ENCODE measurements around the gene ABCC4. TPM values are rescaled to one million over a fixed set of nuclear protein-coding genes. Genes with fewer than 3 reads are reported as not detected.

ABCC4 gene
- total RNA-seq, 2 experiments from 2014 or later = 9.6 to 11.8 TPM

DNA sequence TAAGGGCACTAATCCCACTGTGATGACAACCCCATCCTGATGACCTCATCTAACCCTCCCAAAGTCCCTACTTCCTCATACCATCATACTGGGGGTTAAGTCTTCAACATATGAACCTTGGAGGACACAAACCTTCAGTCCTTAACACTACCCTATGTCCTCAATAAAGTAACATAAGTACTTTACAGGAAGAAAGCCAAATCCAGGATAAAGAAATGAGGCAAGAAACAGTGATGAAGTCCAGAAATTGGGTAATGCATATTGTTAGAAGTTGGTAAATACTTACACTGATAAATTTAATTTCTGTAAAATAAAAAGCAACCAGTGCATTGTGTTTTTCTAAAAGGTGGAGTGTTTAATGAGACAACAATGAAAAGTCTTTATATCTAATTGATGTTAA, 304.1 kb downstream of the ABCC4 start:
- H3K9me3 Mint-ChIP-seq = no peaks in the 10 kb centered on the region
- no peaks in the 10 kb centered on the region for H3K4me1 Mint-ChIP-seq (ENCODE audit: low read depth)
- no peak overlapping the region for H3K27ac Mint-ChIP-seq
- no peak for ATAC-seq
- H3K36me3 Mint-ChIP-seq (ENCODE audit: low read depth) = no peaks in the 10 kb centered on the region
- TF ChIP-seq, protein P1, sequence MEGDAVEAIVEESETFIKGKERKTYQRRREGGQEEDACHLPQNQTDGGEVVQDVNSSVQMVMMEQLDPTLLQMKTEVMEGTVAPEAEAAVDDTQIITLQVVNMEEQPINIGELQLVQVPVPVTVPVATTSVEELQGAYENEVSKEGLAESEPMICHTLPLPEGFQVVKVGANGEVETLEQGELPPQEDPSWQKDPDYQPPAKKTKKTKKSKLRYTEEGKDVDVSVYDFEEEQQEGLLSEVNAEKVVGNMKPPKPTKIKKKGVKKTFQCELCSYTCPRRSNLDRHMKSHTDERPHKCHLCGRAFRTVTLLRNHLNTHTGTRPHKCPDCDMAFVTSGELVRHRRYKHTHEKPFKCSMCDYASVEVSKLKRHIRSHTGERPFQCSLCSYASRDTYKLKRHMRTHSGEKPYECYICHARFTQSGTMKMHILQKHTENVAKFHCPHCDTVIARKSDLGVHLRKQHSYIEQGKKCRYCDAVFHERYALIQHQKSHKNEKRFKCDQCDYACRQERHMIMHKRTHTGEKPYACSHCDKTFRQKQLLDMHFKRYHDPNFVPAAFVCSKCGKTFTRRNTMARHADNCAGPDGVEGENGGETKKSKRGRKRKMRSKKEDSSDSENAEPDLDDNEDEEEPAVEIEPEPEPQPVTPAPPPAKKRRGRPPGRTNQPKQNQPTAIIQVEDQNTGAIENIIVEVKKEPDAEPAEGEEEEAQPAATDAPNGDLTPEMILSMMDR (IDR thresholded peaks at IDR 0.05) = no peak
- ChIA-PET CTCF (no interaction called here), POLR2A (no interaction called here)
- no peak for DNase-seq
- no peak overlapping the region for H3K4me3 Mint-ChIP-seq
- intact Hi-C loops (cut with micrococcal nuclease) = no loop called here
- H3K27me3 Mint-ChIP-seq = peaks cover 24% of the 10 kb centered on the region

DNA sequence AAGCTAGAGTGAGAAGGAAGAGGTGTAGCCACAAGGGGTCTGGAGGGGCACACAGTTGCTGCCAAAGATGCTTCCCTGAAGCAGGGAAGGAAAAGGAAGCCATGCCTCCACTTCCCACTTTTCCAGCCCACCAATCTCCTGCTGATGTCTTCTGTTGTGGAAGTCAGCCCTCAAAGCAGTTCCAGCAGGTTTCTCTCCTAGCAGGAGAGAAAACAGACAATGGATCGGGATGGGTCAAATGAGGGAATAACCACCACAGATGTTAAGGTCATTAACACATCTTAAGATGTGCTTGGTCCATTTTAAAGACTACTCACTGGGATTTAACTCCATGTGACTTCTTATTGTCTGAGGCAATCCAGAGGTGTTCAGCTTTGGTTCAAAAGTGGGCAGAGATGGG, 304.8 kb downstream of the ABCC4 start:
- intact Hi-C loops (cut with micrococcal nuclease) = no loop called here
- H3K27me3 Mint-ChIP-seq = peaks cover 18% of the 10 kb centered on the region
- H3K27ac Mint-ChIP-seq = no peak overlapping the region
- ChIA-PET CTCF (no interaction called here), POLR2A (no interaction called here)
- H3K4me1 Mint-ChIP-seq (ENCODE audit: low read depth) = no peaks in the 10 kb centered on the region
- ATAC-seq (no peak), DNase-seq (no peak)
- no peak overlapping the region for H3K4me3 Mint-ChIP-seq
- H3K9me3 Mint-ChIP-seq = no peaks in the 10 kb centered on the region
- TF ChIP-seq, protein P1 (IDR thresholded peaks at IDR 0.05) = no peak
- no peaks in the 10 kb centered on the region for H3K36me3 Mint-ChIP-seq (ENCODE audit: low read depth)

DNA sequence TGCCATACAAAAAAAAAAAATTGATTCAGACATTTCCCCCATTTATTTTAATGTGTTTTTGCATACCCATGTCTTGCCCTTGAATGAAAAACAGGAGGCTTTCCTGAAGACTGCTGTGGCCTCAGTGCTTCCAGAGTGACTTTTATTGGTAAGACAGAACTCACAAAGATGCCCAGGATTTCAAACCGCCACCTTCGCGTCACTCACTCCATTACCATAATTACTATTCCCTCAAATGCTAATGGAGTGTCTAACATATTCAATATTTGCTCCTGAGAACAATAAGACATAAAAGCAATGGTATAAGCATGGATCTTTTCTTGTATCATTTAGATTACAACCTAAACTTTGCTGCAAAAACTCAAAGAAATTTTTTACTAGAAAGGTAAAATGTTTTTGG, 306.7 kb downstream of the ABCC4 start:
- peaks cover 21% of the 10 kb centered on the region for H3K27me3 Mint-ChIP-seq
- no peaks in the 10 kb centered on the region for H3K36me3 Mint-ChIP-seq (ENCODE audit: low read depth)
- POLR2A ChIA-PET = no interaction called here
- CTCF ChIA-PET = no interaction called here
- no peak overlapping the region for H3K4me3 Mint-ChIP-seq
- intact Hi-C loops (cut with micrococcal nuclease) = no loop called here
- H3K27ac Mint-ChIP-seq = no peak overlapping the region
- no peak for ATAC-seq
- TF ChIP-seq, protein P1 (IDR thresholded peaks at IDR 0.05) = no peak
- H3K9me3 Mint-ChIP-seq = no peaks in the 10 kb centered on the region
- no peaks in the 10 kb centered on the region for H3K4me1 Mint-ChIP-seq (ENCODE audit: low read depth)
- no peak for DNase-seq

DNA sequence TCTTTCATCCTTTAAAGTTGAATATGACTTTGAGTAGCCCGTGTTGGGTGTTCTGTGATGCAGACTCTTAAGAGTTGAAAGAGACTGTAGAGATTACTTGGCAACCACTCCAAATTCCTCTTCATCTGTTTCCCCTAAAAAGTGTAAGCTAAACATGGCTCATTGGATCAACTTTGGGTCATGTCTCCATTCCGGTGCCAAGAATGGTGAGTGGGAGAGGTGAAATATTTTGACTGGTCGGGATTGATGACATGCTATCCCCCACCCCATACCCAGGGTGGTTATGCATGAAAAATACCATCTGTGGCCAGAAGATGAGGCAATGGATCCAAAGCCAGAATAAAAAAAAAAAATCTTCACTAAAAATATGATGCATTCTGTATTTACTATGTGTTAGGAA, 307.6 kb downstream of the ABCC4 start:
- H3K4me1 Mint-ChIP-seq (ENCODE audit: low read depth) = no peaks in the 10 kb centered on the region
- ChIA-PET POLR2A (no interaction called here), CTCF (no interaction called here)
- intact Hi-C loops (cut with micrococcal nuclease) = no loop called here
- TF ChIP-seq, protein P1 (IDR thresholded peaks at IDR 0.05) = no peak
- H3K4me3 Mint-ChIP-seq = no peak overlapping the region
- H3K27me3 Mint-ChIP-seq = peaks cover 22% of the 10 kb centered on the region
- DNase-seq (no peak), ATAC-seq (no peak)
- no peaks in the 10 kb centered on the region for H3K36me3 Mint-ChIP-seq (ENCODE audit: low read depth)
- no peaks in the 10 kb centered on the region for H3K9me3 Mint-ChIP-seq
- H3K27ac Mint-ChIP-seq = no peak overlapping the region

DNA sequence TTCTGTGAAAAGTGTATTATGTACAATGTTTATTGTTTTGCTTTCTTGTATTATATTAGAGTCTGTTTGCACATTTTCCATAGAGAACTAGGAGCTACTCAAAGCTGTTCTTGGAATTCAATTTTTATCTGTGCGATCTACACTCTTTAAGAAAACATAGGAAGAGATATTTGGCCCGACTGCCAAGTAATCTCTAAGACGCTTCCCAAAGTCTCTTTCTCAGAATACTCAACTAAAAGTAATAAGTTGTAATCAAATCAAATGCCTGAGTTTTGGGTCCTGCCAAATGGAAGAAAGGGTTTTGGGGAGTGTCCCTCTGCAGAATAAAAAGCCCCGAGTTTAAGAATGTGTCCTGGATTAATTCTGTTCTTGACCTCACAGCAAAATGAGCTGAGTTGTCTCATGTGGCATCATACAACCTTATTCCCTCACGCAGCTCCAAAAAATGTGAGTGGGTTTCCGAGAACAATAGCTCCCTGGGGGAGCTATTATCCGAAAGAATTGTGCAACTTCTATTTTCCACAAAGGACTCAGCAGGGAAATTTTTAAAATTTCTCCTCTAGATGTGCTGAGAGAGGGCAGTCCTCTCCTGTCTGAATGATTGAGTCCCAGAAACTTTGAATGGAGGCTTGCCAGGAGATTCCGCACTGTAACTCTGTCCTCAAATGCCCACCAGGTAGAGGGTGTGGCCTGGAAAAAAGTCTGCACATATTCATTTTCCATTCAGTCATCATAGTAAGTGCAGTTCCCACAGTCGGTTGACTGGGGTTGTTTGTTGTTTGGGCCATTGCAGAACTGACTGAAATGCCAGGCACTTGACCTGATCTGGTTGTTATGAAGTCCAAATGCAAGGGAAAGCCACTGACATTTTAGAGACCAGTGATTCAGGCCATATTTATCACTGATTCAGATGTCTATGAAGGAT, 309.0 kb downstream of the ABCC4 start:
- ChIA-PET POLR2A (no interaction called here), CTCF (no interaction called here)
- Mint-ChIP-seq H3K27me3 (peaks cover 22% of the 10 kb centered on the region), H3K4me1 (ENCODE audit: low read depth) (no peaks in the 10 kb centered on the region), H3K27ac (no peak overlapping the region), H3K9me3 (no peaks in the 10 kb centered on the region), H3K36me3 (ENCODE audit: low read depth) (no peaks in the 10 kb centered on the region), H3K4me3 (no peak overlapping the region)
- ATAC-seq = no peak
- no peak for DNase-seq
- intact Hi-C loops (cut with micrococcal nuclease) = no loop called here
- TF ChIP-seq, protein P1 (IDR thresholded peaks at IDR 0.05) = no peak

Data from activated CD8-positive, alpha-beta T cell treated with anti-CD3 and anti-CD28 coated beads for 36 hours (primary cell).